SU-DHL-6 (cell line): Measurements from ENCODE around the gene PLEKHG2.

ENCODE experiments used
- CTCF ChIP-seq: fragments of 200-600 bp; sonication (generic); IDR thresholded peaks from one replicate; pipeline ENCODE4 v1.5.1; 2017; ENCODE audit warnings: antibody characterized with exemption, mild to moderate bottlenecking, low read length, moderate library complexity; ENCODE audit not compliant: insufficient read depth, poor library complexity, severe bottlenecking
- EZH2phosphoT487 ChIP-seq: fragments of 200-600 bp; sonication (generic), shearing (Covaris generic); conservative IDR thresholded peaks from 2 replicates; pipeline ENCODE4 v1.6.1; 2018; ENCODE audit warnings: mild to moderate bottlenecking, antibody characterized with exemption, low read length, moderate library complexity, mixed read lengths

- no peak for TF ChIP-seq CTCF
- no peak for TF ChIP-seq EZH2phosphoT487
These were observed 32.5 kb upstream of the PLEKHG2 start for GRCh38 chr19:39379865-39380396.
